H1 (cell line): ENCODE measurements around the gene SKAP2.

Experiments
- BRCA1 ChIP-seq: IDR thresholded peaks from 2 replicates; pipeline ENCODE4 v1.6.1; 2012; ENCODE audit warnings: low read depth, low read length, improper control_type of control experiment
- POLR2A ChIP-seq, 2 experiments: IDR thresholded peaks; 1 replicate in 1 of 2; 2 replicates in 1 of 2; pipeline ENCODE4 v1.6.1; 2011; ENCODE audit warnings: low read depth in 2 of 2, low read length in 2 of 2, mild to moderate bottlenecking in 2 of 2; ENCODE audit errors: control extremely low read depth in 1 of 2

- TF ChIP-seq BRCA1 (no peak), POLR2A (IDR thresholded peaks at IDR 0.05; ENCODE audit: control extremely low read depth in 1 of 2, low read depth in 2 of 2, low read length in 2 of 2) (no peak)
Observed at GRCh38 chr7:26657686-26658388, 206.6 kb downstream of the SKAP2 start.
